Body of pancreas (tissue), 4 donors: ENCODE measurements around the gene MEGF10. TPM values are rescaled to one million over a fixed set of nuclear protein-coding genes. Genes with fewer than 3 reads are reported as not detected.
"Not testable (repeated sequence)": the region's sequence is repeated elsewhere in the genome, so short reads cannot be mapped to it uniquely, and the experiment has no call there.

Experiments used
- ATAC-seq: fragments of 150-250 bp; one replicate; pipeline ENCODE4 v1.9.1; 2016
- DNase-seq, 4 donors: peaks; one replicate each; pipeline ENCODE4 v3.0.0-alpha.2; 2019
- H3K27ac ChIP-seq, 4 donors: fragments of 200-600 bp; sonication (generic); 1 replicate in 3 of 4; 2 replicates in 1 of 4; pipeline versions ENCODE4 v1.5.1 to v1.6.1; 2016 to 2019; ENCODE audit warnings: mild to moderate bottlenecking in 1 of 4, mixed read lengths in 1 of 4, moderate library complexity in 1 of 4
- H3K27me3 ChIP-seq, 2 donors: fragments of 200-600 bp; sonication (generic); one replicate each; pipeline ENCODE4 v1.6.0; 2016; ENCODE audit warnings: mild to moderate bottlenecking in 1 of 2
- H3K36me3 ChIP-seq, 2 donors: fragments of 200-600 bp; sonication (generic); replicated peaks in 1 of 2; 2 replicates each; pipeline ENCODE4 v1.5.1; 2016; ENCODE audit warnings: low read depth in 2 of 2; ENCODE audit not compliant: insufficient read depth in 1 of 2
- H3K4me1 ChIP-seq: fragments of 200-600 bp; sonication (generic); one replicate; pipeline ENCODE4 v1.6.0; 2016
- H3K4me3 ChIP-seq, 2 donors: fragments of 200-600 bp; sonication (generic); 1 replicate in 1 of 2; 2 replicates in 1 of 2; pipeline ENCODE4 v1.5.1; 2016 to 2019
- H3K9me3 ChIP-seq, 3 donors: fragments of 200-600 bp; sonication (generic); 1 replicate in 2 of 3; 2 replicates in 1 of 3; pipeline ENCODE4 v1.5.1; 2016
- POLR2A ChIP-seq, 3 donors: fragments of 450-650 bp; IDR thresholded peaks; one replicate each; pipeline ENCODE4 v1.6.1; 2016; ENCODE audit warnings: antibody characterized with exemption in 3 of 3, mild to moderate bottlenecking in 2 of 3
- WGBS, 2 donors: methylation state at CpG; one replicate each; pipeline ENCODE4 v1.1.5; 2017; 5-methylcytosine and 5-hydroxymethylcytosine counted together
- intact Hi-C: fragments of 100-400 bp; cut with DNase I; formaldehyde crosslinking; loops from one replicate; pipeline ENCODE4 v1.15.1; 2023
- total RNA-seq, 2 donors: library from RNA; depleted of rRNA; stranded (reverse); fragments of >200 nt; gene quantifications; one replicate each; pipeline ENCODE4 v1.1.0, GENCODE V29; 2016
- TF ChIP-seq, protein P1 (sequence below), 7 experiments: fragments of 450-650 bp in 4 of 7; fragments of 200-600 bp in 3 of 7; sonication (generic) in 3 of 7; IDR thresholded peaks; one replicate each; pipeline ENCODE4 v1.5.1; 2016 to 2019; ENCODE audit warnings: antibody characterized with exemption in 7 of 7

The MEGF10 gene
- total RNA-seq, 2 donors from 2014 or later = under 0.01 TPM; not detected in 1

DNA sequence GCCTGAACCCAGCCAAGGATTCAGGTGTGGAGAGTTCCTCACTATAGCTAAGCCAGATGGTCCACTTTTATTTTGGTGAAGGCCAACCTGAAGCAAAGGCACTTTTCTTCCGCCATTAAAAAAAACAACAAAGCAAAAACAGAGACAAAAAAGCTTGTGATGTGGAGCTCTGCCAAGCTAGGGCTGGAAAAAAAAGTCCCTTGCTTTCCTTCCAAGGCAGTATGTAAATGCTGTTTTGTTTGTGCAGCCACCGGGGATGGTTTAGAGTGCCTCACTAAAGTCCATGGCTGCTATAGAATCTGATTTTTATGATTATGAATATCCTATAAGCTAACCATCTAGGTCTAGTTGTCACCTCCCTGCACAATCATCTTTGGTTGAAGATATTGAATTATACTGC is 14.9 kb downstream of the MEGF10 start:
- DNase-seq = no peak
- Histone ChIP-seq H3K27me3 (no peaks in the 10 kb centered on the region), H3K9me3 (no peaks in the 10 kb centered on the region), H3K4me3 (no peak overlapping the region), H3K36me3 (no peaks in the 10 kb centered on the region), H3K4me1 (no peaks in the 10 kb centered on the region), H3K27ac (no peak overlapping the region)
- TF ChIP-seq, protein P1, sequence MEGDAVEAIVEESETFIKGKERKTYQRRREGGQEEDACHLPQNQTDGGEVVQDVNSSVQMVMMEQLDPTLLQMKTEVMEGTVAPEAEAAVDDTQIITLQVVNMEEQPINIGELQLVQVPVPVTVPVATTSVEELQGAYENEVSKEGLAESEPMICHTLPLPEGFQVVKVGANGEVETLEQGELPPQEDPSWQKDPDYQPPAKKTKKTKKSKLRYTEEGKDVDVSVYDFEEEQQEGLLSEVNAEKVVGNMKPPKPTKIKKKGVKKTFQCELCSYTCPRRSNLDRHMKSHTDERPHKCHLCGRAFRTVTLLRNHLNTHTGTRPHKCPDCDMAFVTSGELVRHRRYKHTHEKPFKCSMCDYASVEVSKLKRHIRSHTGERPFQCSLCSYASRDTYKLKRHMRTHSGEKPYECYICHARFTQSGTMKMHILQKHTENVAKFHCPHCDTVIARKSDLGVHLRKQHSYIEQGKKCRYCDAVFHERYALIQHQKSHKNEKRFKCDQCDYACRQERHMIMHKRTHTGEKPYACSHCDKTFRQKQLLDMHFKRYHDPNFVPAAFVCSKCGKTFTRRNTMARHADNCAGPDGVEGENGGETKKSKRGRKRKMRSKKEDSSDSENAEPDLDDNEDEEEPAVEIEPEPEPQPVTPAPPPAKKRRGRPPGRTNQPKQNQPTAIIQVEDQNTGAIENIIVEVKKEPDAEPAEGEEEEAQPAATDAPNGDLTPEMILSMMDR (IDR thresholded peaks at IDR 0.05) = no peak
- TF ChIP-seq POLR2A (IDR thresholded peaks at IDR 0.05) = no peak
- 10 to 33% methylated on average over 2 of the region's 2 CpGs for WGBS, 2 donors
- ATAC-seq = no peak
- intact Hi-C loops = no loop called here

DNA sequence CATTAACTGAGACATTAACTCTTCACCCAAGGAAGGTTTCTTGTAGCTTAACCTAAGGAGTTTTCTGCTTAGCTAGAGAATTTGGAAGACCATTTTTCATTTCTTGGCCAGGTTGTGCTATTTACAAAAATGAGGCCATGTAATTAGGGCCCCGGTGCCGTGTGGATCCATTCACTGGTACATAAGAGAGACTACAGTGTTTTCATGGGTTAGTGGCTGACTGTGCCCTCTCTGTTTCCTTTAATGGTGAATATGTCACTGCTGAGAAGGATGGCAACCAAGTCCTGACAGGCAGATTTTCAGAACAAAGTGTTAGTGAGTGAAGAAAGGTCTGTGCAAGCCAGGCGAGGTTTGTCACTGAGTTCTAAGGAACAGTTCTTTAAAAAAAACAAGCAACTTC is 15.4 kb downstream of the MEGF10 start:
- H3K27me3 ChIP-seq = no peaks in the 10 kb centered on the region
- intact Hi-C loops = no loop called here
- no peaks in the 10 kb centered on the region for H3K36me3 ChIP-seq
- no peak overlapping the region for H3K4me3 ChIP-seq
- DNase-seq (no peak), ATAC-seq (no peak)
- H3K4me1 ChIP-seq = no peaks in the 10 kb centered on the region
- 84 to 88% methylated on average over 3 of the region's 3 CpGs for WGBS, 2 donors
- TF ChIP-seq, protein P1 (IDR thresholded peaks at IDR 0.05) = no peak
- no peak for TF ChIP-seq POLR2A (IDR thresholded peaks at IDR 0.05)
- H3K27ac ChIP-seq = no peak overlapping the region
- H3K9me3 ChIP-seq = no peaks in the 10 kb centered on the region

DNA sequence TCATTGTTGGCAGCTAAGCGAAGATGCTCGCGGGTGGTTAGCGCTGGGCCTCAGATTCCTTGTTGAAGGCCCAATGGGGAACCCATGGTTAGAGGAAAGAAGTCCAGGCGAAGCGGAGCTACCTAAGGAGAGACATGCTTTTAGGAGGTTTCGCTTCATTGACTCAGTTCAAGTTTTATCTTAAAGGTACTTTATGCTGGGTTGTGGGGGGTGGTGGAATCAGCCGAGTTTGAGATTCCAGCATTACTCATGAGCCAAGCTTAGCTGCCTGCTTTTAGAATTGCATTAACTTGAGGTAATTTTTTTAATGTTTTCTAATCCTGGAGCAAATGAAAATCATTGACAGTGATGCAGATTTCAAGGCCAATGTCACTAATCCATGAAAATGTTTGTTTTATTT is 16.1 kb downstream of the MEGF10 start:
- no peaks in the 10 kb centered on the region for H3K36me3 ChIP-seq
- no peak for ATAC-seq
- no peaks in the 10 kb centered on the region for H3K27me3 ChIP-seq
- no peak overlapping the region for H3K27ac ChIP-seq
- TF ChIP-seq POLR2A (IDR thresholded peaks at IDR 0.05) = no peak
- TF ChIP-seq, protein P1 (IDR thresholded peaks at IDR 0.05) = no peak
- H3K9me3 ChIP-seq = no peaks in the 10 kb centered on the region
- intact Hi-C loops = no loop called here
- no peaks in the 10 kb centered on the region for H3K4me1 ChIP-seq
- 86 to 88% methylated on average over 8 of the region's 8 CpGs for WGBS, 2 donors
- DNase-seq = no peak
- no peak overlapping the region for H3K4me3 ChIP-seq

DNA sequence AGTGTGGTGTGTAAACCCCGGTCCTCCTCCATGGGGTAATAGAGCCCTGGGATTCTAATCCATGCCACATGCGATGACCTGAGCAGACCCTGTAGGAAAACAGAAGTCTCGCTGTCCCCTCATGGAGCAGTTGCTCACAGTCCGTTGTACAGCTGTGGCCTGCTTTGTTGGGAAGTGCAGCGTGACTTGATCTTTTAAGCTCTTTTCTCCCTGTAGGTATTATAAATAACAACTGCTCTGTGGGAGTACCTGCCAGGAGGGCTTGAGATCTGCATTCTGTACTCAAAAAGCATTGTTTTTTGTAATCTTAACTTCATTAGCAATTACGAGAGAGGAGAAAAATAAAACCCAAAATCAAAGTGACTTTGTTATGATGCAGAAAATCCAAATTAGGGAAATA is 17.3 kb downstream of the MEGF10 start:
- ATAC-seq (no peak), DNase-seq (no peak)
- no peak overlapping the region for H3K4me3 ChIP-seq
- no peak for TF ChIP-seq POLR2A (IDR thresholded peaks at IDR 0.05)
- TF ChIP-seq, protein P1 (IDR thresholded peaks at IDR 0.05) = no peak
- H3K4me1 ChIP-seq = no peaks in the 10 kb centered on the region
- H3K9me3 ChIP-seq = no peaks in the 10 kb centered on the region
- H3K27ac ChIP-seq = no peak overlapping the region
- H3K36me3 ChIP-seq = no peaks in the 10 kb centered on the region
- whole genome bisulfite sequencing, 2 donors = 93% methylated on average over 6 of the region's 6 CpGs
- H3K27me3 ChIP-seq = no peaks in the 10 kb centered on the region
- intact Hi-C loops = no loop called here

DNA sequence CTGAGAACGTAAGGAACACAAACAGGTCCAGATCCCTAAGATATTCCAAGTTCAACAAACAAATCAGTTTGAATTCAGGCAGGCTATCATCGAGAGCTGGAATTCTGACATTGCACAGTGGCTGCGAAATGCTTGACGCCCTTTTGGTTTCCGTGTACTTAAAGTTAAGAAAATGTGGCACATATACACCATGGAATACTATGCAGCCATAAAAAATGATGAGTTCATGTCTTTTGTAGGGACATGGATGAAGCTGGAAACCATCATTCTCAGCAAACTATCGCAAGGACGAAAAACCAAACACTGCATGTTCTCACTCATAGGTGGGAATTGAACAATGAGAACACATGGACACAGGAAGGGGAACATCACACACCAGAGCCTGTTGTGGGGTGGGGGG is 17.7 kb downstream of the MEGF10 start:
- H3K27ac ChIP-seq, H3K4me1 ChIP-seq, ATAC-seq, intact Hi-C loops, H3K9me3 ChIP-seq, H3K4me3 ChIP-seq, H3K36me3 ChIP-seq, DNase-seq, H3K27me3 ChIP-seq: not testable (repeated sequence)
- WGBS, 2 donors = 87 to 91% methylated on average over 5 to 7 of the region's 7 CpGs
